HG03039 (cell line): ENCODE results near the gene CCDC188.

Source experiments
- ATAC-seq: cut with Tn5 transposase; IDR thresholded peaks from one replicate; pipeline ENCODE4 v1.9.1; 2021; ENCODE audit warnings: mild to moderate bottlenecking, moderate library complexity; ENCODE audit not compliant: unreplicated experiment

CCDC188 gene

GRCh38 chr22:20108757-20109230 is 42.1 kb downstream of the CCDC188 start:
- ATAC-seq, result no peak

- no peak for ATAC-seq
Observed at GRCh38 chr22:20107951-20108756, 42.7 kb downstream of the CCDC188 start.

GRCh38 chr22:20107471-20107901 is 43.4 kb downstream of the CCDC188 start:
- no peak for ATAC-seq

GRCh38 chr22:20106849-20107237 is 44.0 kb downstream of the CCDC188 start:
- ATAC-seq, result no peak

- ATAC-seq, result no peak
Observed at GRCh38 chr22:20106205-20106848, 44.5 kb downstream of the CCDC188 start.

- ATAC-seq, result no peak
Observed at GRCh38 chr22:20105456-20106204, 45.2 kb downstream of the CCDC188 start.

GRCh38 chr22:20102203-20102780 is 48.6 kb downstream of the CCDC188 start:
- no peak for ATAC-seq

- no peak for ATAC-seq
Observed at GRCh38 chr22:20101638-20102037, 49.2 kb downstream of the CCDC188 start.

GRCh38 chr22:20099099-20099711 is 51.6 kb downstream of the CCDC188 start:
- no peak for ATAC-seq
